DLD1 (cell line): ENCODE measurements around the gene CSNK1D.

Experiments used
- in situ Hi-C: cut with HindIII; loops from 2 replicates; pipeline ENCODE4 v1.10.0; 2017; ENCODE audit warnings: low sequenced_read_pairs

CSNK1D gene

DNA sequence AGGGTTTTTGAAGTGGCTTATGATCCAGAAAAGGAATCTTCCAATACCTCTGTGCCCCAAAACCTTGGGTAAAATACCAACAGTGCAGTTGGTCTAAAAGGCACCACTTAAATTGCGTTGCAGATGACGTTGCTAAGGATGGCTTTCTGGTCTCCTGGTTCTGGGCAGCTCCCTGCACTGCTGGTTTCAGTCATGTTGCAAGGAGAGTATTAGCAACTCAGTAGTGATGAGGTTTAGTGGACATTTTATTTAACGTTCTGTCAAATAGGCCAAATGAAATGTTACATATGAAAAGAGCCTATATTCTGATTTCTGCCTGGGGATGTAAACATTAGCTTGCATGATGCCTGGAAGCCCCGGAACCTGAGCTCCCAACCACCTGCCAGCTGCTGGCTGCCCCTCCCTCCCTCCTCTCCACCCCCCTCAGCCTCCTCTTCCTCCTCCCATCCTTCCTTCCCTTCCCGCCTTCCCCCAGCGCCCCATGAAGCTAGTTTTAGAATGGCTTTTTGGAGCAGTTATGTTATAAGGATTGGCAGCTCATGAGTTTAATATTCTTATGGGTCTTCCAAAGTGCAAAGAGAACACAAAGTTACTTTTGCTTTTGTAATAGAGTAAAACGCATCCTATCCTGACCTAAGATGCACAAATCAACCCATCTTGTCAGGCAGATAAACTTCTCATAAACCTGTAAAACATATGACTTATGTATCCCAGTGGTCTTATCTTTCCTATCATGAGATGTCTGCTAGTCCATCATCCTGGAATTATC lies 23.2 kb upstream of the CSNK1D start:
- in situ Hi-C loops: no loop called here

DNA sequence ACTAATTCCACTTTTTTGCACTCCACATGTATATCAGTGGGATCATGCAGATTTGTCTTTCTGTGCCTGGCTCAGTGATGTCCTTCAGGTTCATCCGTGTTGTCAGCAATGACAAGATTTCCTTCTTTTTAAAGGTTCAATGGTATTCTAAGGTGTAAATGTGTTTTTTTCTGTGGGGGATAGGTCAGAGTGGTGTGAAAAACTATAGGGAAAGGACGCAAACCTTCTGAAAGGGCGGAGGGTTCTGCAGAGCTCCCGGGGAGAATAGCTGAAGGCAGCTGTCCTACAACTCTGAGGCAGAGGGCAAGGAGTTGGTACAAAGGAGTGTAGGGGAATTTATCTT lies 21.9 kb upstream of the CSNK1D start:
- in situ Hi-C loops: no loop called here

GRCh38 chr17:82294064-82294773 lies 20.7 kb upstream of the CSNK1D start:
- in situ Hi-C loops: no loop called here

DNA sequence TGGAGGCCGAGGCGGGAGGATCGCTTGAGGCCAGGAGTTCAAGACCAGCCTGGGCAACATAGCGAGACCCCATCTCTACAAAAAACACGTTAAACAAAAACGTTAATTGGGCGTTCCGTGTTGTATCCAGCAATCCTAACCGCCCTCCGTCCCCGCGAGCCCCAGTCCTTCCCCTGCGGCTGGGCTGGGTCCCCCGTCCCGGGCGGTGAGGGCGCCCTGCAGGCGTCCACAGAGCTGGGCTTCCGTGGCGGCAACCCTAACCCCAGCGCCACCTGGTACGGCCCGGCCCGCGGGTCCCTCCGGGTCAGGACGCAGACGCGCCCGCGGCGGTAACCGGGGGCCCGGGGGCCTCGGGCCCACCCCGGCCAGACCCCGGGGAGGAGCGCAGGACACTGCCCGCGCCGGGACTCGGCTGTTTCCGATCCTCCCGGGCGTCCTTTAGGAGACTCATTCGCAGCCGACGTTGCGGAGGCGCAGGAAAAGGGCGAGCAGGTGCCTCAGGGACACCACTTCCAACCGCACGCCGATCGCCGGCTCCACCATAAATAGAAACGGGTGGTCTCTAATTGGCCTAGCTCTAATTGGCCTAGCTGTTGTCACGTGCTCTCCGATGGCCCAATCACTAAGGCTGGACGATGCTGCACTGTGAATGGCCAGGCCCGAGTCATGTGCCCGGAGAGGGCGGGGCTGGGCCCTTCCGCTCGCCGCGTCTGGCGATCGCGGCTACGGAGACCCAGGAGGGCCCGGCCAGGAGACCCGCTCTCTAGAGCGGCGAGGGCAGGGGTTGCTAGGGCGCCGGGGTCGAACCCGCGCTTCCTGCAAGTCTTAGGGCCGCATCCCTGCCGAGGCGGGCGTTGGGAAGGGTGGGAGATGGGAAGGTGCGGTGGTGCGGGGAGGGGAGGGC lies 19.0 kb upstream of the CSNK1D start:
- in situ Hi-C loops: no loop called here

- in situ Hi-C loops: no loop called here
Measured at GRCh38 chr17:82291582-82292250, 18.2 kb upstream of the CSNK1D start.

GRCh38 chr17:82287868-82288801 lies 14.6 kb upstream of the CSNK1D start:
- in situ Hi-C loops: no loop called here

DNA sequence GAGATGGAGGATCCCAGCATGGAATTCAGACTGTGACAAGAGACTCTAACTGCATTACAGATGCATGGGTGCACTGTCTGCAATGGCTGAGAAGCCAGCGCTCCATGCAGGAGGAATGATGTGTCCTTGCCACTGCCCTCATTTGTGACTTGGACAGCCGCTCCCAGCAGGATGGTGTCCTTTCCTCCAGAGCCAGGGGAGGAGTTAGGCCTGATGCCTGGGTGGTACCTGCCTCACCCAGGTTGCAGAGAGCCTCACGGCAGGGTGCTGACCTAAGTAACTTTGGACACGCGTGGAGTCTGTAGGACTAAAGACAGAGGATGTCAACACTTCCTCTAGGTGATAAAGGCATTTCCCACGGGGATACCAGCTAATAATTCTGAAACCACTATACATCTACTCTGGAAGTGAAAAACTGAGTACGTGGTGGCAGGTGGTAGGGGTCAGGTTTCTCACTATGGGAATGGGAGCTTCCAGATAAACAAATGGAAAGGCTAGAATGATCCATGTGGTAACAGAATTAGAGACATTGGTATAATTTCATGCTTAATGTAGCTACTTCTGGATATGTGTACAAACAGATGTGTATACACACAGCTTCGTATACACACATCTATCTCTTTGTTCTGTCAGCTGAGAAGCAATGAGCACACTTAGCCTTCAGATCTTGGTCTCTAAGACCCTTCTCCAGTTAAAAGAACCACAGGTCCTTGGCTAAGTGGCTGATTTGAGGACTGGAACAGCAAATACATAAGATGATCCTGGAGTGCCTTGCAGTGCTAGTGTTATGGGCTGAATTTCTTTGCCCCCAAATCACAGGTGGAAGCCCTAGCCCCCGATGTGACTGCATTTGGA lies 13.7 kb upstream of the CSNK1D start:
- in situ Hi-C loops: no loop called here

- in situ Hi-C loops: no loop called here
Measured at GRCh38 chr17:82285141-82285540, 11.6 kb upstream of the CSNK1D start.

DNA sequence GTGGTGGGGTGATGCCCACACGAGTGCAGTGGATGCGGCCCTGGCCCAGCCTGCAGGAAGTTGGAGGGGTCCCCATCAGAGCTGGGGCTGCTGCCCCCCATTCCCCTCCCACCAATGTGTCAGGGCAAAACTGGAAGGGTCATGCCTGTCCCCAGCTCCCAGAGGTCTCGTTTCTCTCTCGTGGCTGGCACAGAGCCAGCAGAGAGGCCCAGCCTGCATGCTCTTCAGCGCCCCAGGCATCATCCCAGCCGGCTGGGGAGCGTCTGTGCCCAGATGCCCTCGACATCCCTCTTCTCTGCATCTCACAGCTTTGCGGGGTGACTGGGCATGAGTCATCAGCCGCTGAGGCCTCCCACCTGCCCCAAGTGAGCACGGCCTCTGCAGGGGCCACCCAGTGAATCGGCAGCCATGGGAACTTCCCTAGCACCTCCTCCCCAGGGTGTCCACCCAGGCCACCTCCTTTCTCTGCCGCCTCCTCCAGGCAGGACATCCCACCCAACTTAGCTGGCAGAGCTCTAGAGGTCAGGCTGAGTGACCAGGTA lies 9.8 kb upstream of the CSNK1D start:
- in situ Hi-C loops: no loop called here

DNA sequence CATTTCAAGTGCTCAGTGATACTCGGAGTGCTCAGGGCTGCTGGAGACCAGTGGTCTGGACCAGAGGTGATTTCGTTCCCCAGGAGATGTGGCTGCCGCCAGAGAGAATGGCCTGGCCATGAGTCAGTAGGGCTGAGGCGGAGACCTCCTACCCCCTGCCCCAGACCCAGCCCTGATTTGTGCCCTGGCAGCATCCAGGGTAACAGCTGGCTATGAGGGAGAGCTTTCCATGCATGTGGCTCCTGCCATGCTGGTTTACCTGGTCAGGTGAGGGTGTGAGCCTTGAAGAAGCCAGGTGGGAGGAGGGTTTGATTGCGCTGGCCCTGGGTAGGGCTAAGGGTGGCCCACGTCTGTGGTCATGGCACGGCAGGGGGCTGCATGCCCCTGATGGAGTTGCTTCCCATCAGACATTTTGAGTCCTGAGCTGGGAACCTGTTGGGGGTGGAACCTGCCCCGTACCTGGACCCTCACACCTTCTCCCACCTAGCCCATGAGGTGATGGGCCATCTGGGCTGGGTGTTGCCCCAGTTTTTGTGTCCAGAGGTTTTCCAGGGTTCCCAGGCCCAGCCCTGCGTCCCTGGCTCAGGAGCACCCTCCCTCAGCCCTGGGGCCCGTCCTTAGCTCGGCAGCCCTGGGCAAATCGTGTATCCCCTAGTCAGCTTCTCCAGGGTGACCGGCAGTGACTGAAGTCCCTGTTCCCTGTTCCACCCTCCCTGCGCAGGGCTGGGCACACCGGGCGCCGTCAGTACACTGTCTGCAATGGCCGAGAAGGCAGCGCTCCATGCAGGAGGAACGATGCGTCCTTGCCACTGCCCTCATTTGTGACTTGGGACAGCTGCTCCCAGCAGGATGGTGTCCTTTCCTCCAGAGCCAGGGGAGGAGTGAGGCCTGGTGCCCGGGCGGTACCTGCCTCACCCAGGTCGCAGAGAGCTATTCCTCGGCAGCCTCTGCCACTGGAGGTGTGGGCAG lies 9.0 kb upstream of the CSNK1D start:
- in situ Hi-C loops: no loop called here

DNA sequence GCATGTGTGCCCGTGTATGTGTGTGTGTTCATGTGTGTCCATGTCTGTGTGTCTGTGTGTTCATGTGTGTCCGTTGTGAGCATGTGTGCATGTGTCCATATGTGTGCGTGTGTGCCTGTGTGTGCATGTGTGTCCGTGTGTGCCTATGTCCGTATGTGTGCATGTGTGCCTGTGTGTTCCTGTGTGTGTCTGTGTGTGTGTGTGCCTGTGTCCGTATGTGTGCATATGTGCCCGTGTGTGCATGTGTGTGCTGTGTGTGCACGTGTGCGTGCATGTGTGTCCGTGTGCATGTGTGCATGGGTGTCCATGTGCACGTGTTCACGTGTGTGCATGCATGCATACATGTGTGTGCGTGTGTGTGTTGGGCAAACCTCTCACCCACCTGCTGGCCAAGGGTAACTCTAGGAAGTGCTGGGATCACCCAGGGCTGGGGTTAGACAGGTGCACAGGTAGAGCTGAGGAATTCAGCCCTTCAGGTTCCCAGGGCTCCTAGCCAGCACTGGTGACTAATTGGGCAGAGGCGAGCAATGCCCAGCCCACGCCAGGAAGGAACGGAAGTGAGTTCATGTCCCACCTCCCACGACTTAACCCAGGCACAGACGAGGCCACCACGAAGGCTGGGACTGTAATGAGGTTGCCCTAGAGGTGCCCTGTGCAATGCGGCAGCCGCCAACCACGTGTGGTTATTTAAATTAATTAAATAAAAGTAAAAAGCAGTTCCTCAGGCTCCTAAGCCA lies 8.2 kb upstream of the CSNK1D start:
- in situ Hi-C loops: no loop called here

- in situ Hi-C loops: no loop called here
Measured at GRCh38 chr17:82281076-82281475, 7.6 kb upstream of the CSNK1D start.

GRCh38 chr17:82280537-82280936 lies 7.0 kb upstream of the CSNK1D start:
- in situ Hi-C loops: no loop called here

- in situ Hi-C loops: no loop called here
Measured at GRCh38 chr17:82278786-82279391, 5.4 kb upstream of the CSNK1D start.

DNA sequence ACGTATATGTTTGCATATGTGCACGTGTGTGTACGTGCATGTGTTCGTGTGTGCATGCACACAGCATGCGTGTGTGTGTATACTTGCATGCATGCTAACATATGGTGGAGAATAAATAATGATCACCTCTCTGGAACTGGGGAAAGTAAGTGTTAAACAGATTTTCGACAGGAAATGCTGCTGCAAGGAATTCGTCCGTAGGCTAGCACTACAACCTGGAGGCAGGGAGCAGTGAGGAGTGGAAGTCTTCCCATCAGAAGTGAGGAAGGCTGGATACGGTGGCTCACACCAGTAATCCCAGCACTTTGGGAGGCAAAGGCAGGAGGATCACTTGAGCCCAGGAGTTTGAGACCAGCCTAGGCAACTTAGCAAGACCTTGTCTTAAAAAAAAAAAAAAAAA lies 4.8 kb upstream of the CSNK1D start:
- in situ Hi-C loops: no loop called here

GRCh38 chr17:82277851-82278250 lies 4.4 kb upstream of the CSNK1D start:
- in situ Hi-C loops: no loop called here

- in situ Hi-C loops: no loop called here
Measured at GRCh38 chr17:82276938-82277337, 3.4 kb upstream of the CSNK1D start.
